ENCODE data around the gene DNAAF2.

Gene DNAAF2

GRCh38 chr14:49579841-49580240, 55.2 kb downstream of the DNAAF2 start:
- H3K4me3 ChIP-seq (ENCODE audit: low read depth, low read length), result no peak overlapping the region
- no peak for TF ChIP-seq CTCF (IDR thresholded peaks at IDR 0.05; ENCODE audit: low read depth, low read length)

- no peak overlapping the region for H3K4me3 ChIP-seq (ENCODE audit: low read depth, low read length)
- no peak for TF ChIP-seq CTCF (IDR thresholded peaks at IDR 0.05; ENCODE audit: low read depth, low read length)
Measured at GRCh38 chr14:49578141-49578540, 56.9 kb downstream of the DNAAF2 start.

All from WI38 (cell line).